K562 (cell line): ENCODE measurements around the gene USP22. TPM values are rescaled to one million over a fixed set of nuclear protein-coding genes. Genes with fewer than 3 reads are reported as not detected.

Experiments used
- C11orf30 ChIP-seq: fragments of 450-650 bp; IDR thresholded peaks from 2 replicates; pipeline ENCODE4 v1.6.1; 2016; ENCODE audit warnings: low read depth, mild to moderate bottlenecking
- CAMTA2 ChIP-seq: fragments of 250-450 bp; sonication (Bioruptor Pico); conservative IDR thresholded peaks from 2 replicates; pipeline ENCODE4 v1.5.1; 2022
- CEBPG ChIP-seq, 3 experiments: fragments of 200-800 bp in 1 of 3; sonication (Bioruptor generic) in 1 of 3; sonication (generic) in 1 of 3; formaldehyde crosslinking in 1 of 3; IDR thresholded peaks in 2 of 3; conservative IDR thresholded peaks in 1 of 3; 2 replicates each; pipeline versions ENCODE4 v1.6.1 to v1.8.0; 2016 to 2022; ENCODE audit warnings: missing compliant biosample characterization in 2 of 3, missing genetic modification characterization in 2 of 3, mild to moderate bottlenecking in 1 of 3, missing genetic modification reagents in 1 of 3
- HCFC1 ChIP-seq: IDR thresholded peaks from 2 replicates; pipeline ENCODE4 v1.6.1; 2012; ENCODE audit warnings: low read depth, low read length, improper control_type of control experiment
- MYC ChIP-seq, 2 experiments: fragments of 250-450 bp in 1 of 2; sonication (Bioruptor Pico) in 1 of 2; IDR thresholded peaks; 2 replicates each; pipeline versions ENCODE4 v1.5.1 to v1.6.1; 2012 to 2021; ENCODE audit warnings: low read depth in 2 of 2, borderline replicate concordance in 1 of 2, improper control_type of control experiment in 1 of 2, low read length in 1 of 2, mild to moderate bottlenecking in 1 of 2, moderate library complexity in 1 of 2
- NUFIP1 ChIP-seq: fragments of 450-650 bp; IDR thresholded peaks from 2 replicates; pipeline ENCODE4 v1.6.1; 2018; ENCODE audit not compliant: partially characterized antibody
- XRCC5 ChIP-seq: fragments of 200-400 bp; formaldehyde crosslinking; IDR thresholded peaks from 2 replicates; pipeline ENCODE4 v1.6.1; 2017; ENCODE audit warnings: low read depth, mild to moderate bottlenecking, low read length
- ZNF143 ChIP-seq: sonication (generic); formaldehyde crosslinking; IDR thresholded peaks from 2 replicates; pipeline ENCODE4 v1.9.0; 2022; ENCODE audit warnings: mild to moderate bottlenecking, missing genetic modification reagents
- polyA plus RNA-seq, 8 experiments: library from polyadenylated mRNA; depleted of rRNA in 4 of 8; stranded (reverse) in 5 of 8; unstranded in 3 of 8; fragments of >200 nt; fragmentation: Nextera tagmentation in 2 of 8; fragmentation: Illumina TruSeq in 1 of 8; extraction: Ambion mirVana in 2 of 8; extraction: Trizol in 1 of 8; gene quantifications; 2 replicates each; pipeline versions ENCODE4 v1.2.1 to v1.2.3, GENCODE V29; 2011 to 2014; ENCODE audit warnings: inconsistent platforms in 1 of 8, missing spikeins in 1 of 8
- total RNA-seq, 7 experiments: library from RNA; depleted of rRNA in 6 of 7; stranded (reverse); fragments of >200 nt in 6 of 7; fragmentation: Illumina TruSeq in 2 of 7; extraction: Trizol in 2 of 7; gene quantifications; 2 replicates each; pipeline versions ENCODE4 v1.2.1 to v1.2.3, GENCODE V29; 2011 to 2021; ENCODE audit warnings: low replicate concordance in 1 of 7
- TF ChIP-seq, protein P1 (sequence below): sonication (generic); formaldehyde crosslinking; IDR thresholded peaks from 2 replicates; pipeline ENCODE4 v1.8.0; 2022; ENCODE audit warnings: mild to moderate bottlenecking, low read depth, missing genetic modification reagents
- TF ChIP-seq, protein P2 (sequence below): fragments of 450-650 bp; IDR thresholded peaks from 2 replicates; pipeline ENCODE4 v1.6.1; 2016; ENCODE audit warnings: mild to moderate bottlenecking, moderate library complexity
- TF ChIP-seq, protein P3 (sequence below): IDR thresholded peaks from 3 replicates; pipeline ENCODE4 v1.6.1; 2011; ENCODE audit warnings: borderline replicate concordance, mild to moderate bottlenecking; ENCODE audit not compliant: insufficient read length, insufficient read depth

The USP22 gene
- total and polyA plus RNA-seq, 9 of the 15 experiments (the other 6 are each of a cell fraction or from before 2014, with no cell fraction given): 6.5 to 113 (median 58.9) TPM

DNA sequence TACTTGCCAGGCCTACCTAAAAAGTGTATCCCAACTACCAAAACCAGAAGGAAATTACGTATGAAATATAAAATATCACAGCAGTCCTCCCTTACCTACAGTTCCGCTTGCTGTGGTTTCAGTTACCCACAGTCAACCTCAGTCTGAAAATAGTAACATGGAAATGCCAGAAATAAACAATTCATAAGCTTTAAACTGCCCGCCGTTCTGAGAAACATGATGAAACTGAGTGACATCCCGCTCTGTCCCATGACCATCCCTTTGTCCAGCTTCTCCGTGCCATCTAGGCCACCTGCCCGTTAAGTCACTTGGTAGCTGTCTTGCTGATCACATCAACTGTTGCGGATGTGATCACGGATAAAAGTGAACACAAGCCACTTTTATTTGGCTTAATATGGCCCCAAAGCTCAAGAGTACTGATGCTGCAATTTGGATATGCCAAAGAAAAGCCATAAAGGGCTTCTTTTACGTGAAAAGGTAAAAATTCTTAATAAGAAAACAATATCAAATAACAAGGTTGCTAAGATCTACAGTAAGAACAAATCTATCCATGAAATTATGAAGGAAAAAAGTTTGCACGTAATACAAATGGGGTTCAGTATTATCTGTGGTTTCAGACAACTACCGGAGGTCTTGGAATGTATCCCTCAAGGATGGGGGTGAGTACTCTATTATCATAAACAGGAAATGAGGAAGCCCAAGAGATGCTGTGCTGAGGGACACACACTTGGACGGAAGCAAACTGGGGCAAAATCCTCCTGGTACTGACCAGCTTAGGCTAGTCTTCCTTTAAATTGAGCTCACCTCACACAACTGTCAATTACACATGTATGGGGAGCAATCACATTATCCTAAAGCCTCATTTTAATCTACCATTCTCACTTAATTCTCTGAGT lies 8.2 kb downstream of the USP22 start (continued):
- TF ChIP-seq C11orf30: no peak
- TF ChIP-seq, protein P1, sequence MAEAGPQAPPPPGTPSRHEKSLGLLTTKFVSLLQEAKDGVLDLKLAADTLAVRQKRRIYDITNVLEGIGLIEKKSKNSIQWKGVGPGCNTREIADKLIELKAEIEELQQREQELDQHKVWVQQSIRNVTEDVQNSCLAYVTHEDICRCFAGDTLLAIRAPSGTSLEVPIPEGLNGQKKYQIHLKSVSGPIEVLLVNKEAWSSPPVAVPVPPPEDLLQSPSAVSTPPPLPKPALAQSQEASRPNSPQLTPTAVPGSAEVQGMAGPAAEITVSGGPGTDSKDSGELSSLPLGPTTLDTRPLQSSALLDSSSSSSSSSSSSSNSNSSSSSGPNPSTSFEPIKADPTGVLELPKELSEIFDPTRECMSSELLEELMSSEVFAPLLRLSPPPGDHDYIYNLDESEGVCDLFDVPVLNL (CRISPR knock-in tag): no peak
- TF ChIP-seq MYC (IDR thresholded peaks at IDR 0.05; ENCODE audit: low read depth, low read length): no peak
- no peak for TF ChIP-seq MYC (CRISPR knock-in tag; IDR thresholded peaks at IDR 0.05; ENCODE audit: borderline replicate concordance, low read depth)
- TF ChIP-seq, protein P2, sequence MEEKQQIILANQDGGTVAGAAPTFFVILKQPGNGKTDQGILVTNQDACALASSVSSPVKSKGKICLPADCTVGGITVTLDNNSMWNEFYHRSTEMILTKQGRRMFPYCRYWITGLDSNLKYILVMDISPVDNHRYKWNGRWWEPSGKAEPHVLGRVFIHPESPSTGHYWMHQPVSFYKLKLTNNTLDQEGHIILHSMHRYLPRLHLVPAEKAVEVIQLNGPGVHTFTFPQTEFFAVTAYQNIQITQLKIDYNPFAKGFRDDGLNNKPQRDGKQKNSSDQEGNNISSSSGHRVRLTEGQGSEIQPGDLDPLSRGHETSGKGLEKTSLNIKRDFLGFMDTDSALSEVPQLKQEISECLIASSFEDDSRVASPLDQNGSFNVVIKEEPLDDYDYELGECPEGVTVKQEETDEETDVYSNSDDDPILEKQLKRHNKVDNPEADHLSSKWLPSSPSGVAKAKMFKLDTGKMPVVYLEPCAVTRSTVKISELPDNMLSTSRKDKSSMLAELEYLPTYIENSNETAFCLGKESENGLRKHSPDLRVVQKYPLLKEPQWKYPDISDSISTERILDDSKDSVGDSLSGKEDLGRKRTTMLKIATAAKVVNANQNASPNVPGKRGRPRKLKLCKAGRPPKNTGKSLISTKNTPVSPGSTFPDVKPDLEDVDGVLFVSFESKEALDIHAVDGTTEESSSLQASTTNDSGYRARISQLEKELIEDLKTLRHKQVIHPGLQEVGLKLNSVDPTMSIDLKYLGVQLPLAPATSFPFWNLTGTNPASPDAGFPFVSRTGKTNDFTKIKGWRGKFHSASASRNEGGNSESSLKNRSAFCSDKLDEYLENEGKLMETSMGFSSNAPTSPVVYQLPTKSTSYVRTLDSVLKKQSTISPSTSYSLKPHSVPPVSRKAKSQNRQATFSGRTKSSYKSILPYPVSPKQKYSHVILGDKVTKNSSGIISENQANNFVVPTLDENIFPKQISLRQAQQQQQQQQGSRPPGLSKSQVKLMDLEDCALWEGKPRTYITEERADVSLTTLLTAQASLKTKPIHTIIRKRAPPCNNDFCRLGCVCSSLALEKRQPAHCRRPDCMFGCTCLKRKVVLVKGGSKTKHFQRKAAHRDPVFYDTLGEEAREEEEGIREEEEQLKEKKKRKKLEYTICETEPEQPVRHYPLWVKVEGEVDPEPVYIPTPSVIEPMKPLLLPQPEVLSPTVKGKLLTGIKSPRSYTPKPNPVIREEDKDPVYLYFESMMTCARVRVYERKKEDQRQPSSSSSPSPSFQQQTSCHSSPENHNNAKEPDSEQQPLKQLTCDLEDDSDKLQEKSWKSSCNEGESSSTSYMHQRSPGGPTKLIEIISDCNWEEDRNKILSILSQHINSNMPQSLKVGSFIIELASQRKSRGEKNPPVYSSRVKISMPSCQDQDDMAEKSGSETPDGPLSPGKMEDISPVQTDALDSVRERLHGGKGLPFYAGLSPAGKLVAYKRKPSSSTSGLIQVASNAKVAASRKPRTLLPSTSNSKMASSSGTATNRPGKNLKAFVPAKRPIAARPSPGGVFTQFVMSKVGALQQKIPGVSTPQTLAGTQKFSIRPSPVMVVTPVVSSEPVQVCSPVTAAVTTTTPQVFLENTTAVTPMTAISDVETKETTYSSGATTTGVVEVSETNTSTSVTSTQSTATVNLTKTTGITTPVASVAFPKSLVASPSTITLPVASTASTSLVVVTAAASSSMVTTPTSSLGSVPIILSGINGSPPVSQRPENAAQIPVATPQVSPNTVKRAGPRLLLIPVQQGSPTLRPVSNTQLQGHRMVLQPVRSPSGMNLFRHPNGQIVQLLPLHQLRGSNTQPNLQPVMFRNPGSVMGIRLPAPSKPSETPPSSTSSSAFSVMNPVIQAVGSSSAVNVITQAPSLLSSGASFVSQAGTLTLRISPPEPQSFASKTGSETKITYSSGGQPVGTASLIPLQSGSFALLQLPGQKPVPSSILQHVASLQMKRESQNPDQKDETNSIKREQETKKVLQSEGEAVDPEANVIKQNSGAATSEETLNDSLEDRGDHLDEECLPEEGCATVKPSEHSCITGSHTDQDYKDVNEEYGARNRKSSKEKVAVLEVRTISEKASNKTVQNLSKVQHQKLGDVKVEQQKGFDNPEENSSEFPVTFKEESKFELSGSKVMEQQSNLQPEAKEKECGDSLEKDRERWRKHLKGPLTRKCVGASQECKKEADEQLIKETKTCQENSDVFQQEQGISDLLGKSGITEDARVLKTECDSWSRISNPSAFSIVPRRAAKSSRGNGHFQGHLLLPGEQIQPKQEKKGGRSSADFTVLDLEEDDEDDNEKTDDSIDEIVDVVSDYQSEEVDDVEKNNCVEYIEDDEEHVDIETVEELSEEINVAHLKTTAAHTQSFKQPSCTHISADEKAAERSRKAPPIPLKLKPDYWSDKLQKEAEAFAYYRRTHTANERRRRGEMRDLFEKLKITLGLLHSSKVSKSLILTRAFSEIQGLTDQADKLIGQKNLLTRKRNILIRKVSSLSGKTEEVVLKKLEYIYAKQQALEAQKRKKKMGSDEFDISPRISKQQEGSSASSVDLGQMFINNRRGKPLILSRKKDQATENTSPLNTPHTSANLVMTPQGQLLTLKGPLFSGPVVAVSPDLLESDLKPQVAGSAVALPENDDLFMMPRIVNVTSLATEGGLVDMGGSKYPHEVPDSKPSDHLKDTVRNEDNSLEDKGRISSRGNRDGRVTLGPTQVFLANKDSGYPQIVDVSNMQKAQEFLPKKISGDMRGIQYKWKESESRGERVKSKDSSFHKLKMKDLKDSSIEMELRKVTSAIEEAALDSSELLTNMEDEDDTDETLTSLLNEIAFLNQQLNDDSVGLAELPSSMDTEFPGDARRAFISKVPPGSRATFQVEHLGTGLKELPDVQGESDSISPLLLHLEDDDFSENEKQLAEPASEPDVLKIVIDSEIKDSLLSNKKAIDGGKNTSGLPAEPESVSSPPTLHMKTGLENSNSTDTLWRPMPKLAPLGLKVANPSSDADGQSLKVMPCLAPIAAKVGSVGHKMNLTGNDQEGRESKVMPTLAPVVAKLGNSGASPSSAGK: 0 out of 2 replicates have a peak, but pooled peaks have one; percentile 29
- TF ChIP-seq XRCC5: no peak
- TF ChIP-seq, protein P3, sequence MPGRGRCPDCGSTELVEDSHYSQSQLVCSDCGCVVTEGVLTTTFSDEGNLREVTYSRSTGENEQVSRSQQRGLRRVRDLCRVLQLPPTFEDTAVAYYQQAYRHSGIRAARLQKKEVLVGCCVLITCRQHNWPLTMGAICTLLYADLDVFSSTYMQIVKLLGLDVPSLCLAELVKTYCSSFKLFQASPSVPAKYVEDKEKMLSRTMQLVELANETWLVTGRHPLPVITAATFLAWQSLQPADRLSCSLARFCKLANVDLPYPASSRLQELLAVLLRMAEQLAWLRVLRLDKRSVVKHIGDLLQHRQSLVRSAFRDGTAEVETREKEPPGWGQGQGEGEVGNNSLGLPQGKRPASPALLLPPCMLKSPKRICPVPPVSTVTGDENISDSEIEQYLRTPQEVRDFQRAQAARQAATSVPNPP: no peak
- TF ChIP-seq CEBPG (CRISPR knock-in tag; IDR thresholded peaks at IDR 0.05): peak; percentile 88
- peak; percentile 68 to 93 for TF ChIP-seq CEBPG (tag; conservative IDR thresholded peaks at IDR 0.05 in 1 of 2, IDR thresholded peaks at IDR 0.05 in 1 of 2)
- no peak for TF ChIP-seq HCFC1
- TF ChIP-seq CAMTA2 (CRISPR knock-in tag): no peak
- no peak for TF ChIP-seq ZNF143 (CRISPR knock-in tag)
- no peak for TF ChIP-seq NUFIP1
